Suppressor macrophage treated with lipopolysaccharide for 1 hour (primary cell): ENCODE measurements around the gene BBS9.
"Not testable (repeated sequence)": the region's sequence is repeated elsewhere in the genome, so short reads cannot be mapped to it uniquely, and the experiment has no call there.

Experiments
- DNase-seq, 3 donors: peaks; one replicate each; pipeline ENCODE4 v3.0.0-alpha.2; 2020 to 2022

Gene BBS9

DNA sequence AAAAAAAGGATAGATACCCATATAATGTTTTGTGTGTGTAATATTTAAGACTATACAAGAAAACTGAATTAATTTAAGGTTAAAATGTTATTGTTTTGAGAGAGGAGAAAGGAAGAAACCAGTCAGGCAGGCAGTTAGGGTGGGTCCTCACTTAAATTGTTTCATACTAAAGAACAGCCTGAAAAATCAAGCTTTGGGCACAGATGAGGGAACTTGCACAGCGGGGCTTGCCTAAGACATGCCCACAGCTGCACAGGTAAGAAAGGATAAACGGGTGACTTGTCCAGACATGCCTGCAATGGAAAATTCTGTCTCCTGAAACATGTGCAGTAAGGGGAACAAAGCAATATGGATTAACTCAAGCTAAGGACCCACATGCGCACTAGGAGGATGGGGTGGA, 158.4 kb downstream of the BBS9 start:
- DNase-seq, result no peak

DNA sequence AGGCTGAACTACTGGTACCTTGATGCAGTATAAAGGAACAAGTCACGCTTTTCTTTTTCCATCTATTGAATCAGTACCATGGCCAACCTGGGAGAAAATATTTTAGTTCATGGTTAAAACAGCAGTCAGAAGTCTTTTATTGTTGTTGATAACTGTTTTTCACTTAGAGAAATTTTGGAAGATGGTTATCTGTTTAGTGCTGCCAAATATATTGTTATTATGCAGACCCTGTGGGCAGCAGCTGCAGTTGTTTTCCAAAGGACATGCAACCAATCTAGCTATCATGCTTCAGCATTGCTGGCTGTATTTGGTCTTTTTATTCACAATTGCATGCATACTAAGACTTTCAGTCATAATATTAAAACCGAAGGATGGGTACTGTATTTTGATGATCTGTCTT, 169.5 kb downstream of the BBS9 start:
- no peak for DNase-seq

DNA sequence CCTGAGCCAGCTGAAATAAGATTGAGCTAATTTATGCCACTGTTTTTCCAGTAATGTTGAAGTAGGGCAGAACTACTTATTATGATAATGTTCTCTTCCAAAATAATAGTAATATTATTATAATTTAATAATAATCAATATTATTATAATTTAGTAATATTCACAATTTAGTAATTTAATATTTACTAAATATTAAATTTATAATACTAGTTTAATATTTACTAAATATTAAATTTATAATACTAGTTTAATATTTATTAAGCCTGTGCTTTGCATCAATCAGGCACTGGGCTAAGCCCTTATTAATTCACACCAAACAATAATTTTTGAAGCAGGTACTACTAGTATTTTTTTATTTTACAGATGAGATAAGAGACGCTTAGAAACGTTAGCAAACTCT, 170.1 kb downstream of the BBS9 start:
- no peak for DNase-seq

DNA sequence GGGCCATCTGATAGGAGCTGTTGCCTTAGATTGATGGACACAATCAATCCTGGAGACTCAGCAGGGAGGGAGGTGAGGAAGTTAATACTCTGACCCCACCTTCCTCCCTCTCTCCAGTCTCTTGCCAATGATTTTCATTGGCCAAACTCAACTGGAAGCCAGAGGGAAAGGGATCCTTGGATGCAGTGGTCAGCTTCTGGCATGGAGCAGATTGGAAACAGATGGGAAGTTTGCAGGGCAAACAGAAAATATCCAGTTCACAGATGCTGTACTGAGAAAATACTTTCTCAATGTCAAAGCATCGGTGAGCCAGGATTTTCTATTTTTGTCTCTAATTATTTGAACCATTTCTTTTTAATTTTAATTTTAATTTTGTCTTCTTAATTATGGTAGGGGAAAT, 170.8 kb downstream of the BBS9 start:
- DNase-seq, result no peak

DNA sequence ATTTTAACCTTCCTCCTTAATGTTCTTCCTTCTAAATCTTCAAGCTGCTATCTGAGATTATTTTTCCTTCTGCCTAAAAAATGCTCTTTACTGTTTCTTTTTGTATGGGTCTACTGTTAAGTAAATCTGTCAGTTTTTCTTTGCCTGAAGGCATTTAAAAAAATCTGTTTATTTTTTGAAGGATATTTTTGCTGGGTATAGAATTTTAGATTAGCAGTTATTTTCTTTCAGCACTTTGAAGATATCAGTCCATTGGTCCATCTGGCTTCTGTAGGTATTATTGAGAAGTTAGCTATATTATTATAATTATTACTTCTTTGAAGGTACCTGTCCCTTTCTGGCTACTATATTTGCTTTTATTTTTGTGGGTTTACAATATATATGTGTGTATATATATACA, 171.4 kb downstream of the BBS9 start:
- DNase-seq, result no peak

DNA sequence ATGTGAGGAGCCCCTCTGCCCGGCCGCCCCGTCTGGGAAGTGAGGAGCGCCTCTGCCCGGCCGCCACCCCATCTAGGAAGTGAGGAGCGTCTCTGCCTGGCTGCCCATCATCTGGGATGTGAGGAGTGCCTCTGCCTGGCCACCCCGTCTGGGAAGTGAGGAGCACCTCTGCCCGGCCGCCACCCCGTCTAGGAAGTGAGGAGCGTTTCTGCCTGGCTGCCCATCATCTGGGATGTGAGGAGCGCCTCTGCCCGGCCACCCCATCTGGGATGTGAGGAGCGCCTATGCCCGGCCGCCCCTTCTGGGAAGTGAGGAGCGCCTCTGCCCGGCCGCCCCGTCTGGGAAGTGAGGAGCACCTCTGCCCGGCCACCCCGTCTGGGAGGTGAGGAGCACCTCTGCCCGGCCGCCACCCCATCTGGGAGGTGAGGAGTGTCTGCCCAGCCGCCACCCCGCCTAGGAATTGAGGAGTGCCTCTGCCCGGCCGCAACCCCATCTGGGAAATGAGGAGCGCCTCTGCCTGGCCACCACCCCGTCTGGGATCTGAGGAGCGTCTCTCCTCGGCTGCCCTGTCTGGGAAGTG, 174.7 kb downstream of the BBS9 start:
- not testable (repeated sequence) for DNase-seq

DNA sequence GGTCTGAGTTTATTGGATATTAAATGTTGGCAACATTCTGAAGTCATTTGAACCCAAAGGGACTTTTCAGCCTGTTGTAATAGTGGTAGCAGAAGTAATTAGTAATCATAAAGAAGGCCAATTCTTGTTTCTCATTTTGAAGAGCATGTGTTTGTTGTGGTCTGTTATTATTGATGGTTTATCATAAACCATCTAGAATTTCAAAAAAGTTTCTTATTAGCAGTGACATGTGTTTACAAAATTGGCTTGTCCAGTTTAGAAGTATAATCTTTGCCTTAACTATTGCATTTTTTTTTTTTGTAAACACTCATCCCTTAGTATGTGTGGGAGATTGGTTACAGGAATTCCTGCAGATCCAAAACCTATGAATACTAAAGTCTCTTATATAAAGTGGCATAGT, 177.8 kb downstream of the BBS9 start:
- no peak for DNase-seq

DNA sequence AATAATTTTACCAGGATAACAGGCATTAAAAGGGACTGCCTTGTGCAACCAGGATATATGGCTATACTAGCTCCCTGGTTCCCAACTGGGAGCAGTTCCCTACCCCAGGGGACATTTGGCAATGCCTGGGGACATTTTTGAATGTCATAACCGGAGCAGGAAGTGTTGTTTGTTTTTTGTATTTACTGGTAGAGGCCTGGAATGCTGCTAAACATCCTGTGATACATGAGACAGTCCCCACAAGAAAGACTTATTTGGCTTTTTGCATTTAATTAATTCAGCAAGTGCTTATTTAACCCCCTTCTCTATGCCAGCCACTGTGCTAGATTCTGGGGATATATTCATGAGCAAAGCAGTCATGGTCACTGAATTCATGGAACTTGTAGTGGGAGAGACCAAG, 181.2 kb downstream of the BBS9 start:
- DNase-seq, result no peak

DNA sequence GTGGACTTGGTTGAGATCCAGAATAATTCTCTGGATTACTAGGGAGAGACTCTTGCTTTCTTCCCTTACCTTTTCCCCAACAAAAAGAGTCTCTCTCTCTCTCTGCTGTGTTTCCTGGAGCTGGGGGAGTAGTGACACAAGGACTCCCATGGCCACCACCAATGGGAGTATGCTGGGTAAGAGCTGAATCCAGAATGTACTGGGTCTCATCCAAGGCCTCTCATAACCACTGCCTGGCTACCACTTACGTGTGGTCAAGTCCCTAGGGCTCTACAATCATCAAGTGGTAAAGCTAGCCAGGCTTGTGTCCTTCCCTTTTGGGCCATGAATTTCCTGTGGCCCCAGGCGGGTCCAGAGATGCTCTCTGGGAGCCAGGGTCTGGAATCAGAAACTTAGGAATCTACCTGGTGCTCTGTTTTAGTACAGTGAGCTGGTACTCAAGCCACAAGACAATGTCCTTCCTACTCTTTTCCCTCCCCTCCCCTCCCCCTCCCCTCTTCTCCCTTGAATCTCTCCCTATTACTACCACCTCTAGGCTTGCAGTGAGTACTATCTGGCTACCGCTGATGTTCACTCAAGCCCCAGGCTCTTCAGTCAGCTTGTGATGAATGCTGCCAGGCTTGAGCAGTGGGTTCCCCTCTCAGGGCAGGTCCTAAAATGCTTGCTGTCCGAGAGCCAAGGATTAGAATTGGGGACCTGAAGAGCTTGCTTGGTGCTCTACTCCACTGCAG, 196.6 kb downstream of the BBS9 start:
- DNase-seq, result no peak

DNA sequence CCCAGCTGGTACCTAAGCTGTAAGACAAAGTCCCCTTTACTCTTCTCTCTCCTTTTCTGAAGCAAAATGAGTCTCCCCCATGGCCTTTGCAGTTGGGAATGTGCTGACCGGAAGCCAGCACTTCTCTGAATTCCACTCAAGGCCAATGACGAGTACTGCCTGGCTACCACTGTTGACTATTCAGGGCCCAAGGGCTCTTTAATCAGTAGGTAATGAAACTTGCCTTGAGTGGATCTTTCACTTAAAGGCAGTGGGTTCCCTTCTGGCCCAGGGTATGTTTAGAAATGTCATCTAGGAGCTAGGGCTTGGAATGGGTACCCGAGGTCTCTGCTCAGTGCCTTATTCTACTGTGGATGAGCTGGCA, 197.1 kb downstream of the BBS9 start:
- DNase-seq, result no peak

DNA sequence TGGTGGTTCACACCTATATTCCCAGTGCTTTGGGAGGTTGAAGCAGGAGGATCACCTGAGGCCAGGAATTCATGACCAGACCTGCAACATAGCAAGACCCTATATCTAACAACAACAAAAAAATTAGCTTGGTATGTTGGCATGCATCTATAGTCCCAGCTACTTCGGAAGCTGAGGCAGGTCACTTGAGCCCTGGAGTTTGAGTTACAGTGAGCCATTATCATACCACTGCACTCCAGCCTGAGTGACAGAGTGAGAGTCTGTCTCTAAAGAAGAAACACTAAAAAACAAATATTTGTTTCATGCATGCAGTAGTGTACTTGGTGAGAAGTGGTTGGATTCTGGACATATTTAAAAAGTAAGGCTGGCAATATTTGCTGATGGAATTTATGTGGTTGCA, 198.1 kb downstream of the BBS9 start:
- DNase-seq, result no peak

DNA sequence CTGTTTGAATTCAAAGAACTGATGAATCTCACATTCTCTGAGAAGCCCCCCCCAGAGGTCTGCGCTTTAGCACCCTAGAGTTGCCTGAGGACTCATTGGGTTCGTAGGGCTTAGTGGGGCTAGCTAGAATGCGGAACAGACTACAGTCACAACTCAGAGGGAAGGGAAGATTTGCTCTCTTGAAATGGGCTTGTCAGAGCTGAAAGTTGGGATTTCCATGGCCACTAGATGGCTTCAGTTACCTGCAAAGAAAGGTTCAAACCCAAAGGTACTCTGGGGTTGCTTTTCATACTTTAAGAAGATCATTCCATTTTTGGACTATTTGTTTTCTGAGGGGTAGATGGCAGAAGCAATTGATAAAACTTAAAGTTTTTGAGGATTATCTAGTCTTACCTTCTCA, 205.0 kb downstream of the BBS9 start:
- no peak for DNase-seq

DNA sequence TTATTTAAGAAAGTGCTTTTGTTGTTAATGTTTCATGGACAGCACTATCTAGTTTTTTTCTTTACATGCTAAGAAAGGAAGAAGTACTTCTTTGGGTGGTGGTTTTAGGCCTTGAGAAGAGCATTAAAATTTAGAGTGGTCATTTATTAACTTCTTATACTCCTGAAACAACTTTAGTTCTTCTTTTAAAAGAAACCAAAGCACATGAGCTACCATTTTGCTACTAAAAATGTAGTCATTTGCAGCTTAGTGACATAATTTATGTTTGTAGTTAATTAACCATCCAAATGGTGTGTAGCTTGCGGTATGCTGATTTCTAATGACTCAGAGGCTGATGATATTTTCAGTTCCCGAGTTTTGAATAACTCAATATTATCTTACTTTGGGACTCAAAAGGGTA, 207.5 kb downstream of the BBS9 start:
- no peak for DNase-seq

DNA sequence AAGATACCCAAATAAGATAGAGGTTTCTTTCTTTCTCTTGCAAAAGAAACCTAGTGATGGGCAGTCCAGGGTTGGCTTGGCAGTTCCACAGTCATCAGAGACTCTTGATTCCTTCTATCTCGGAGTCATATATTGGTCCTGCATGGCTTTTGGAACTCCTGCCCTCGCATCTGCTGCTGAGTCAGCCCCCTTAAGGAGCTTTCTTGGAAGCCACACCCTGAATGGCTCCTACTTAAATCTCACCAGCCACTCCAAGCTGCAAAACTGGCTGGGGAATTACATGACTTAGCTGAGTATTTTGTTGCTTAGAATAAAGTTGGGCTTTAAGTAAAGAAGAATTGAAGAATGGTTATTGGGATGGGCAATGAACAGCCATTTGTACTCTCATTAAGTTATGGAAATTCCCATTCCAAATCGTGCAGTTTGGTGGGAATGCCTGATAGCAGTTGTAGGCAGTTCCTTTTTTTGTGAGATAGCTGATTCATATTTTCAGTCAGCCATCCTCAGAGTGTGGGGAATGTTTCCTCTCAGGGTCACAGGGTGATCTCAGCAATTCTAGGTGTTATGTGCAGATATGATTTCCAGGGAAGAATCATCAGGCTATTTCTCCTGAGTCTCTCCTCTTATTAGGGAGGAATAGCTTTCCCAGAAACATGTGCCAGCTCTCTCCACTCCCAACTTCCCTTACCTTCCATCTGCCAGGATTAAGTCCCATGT, 209.9 kb downstream of the BBS9 start:
- DNase-seq, result no peak

DNA sequence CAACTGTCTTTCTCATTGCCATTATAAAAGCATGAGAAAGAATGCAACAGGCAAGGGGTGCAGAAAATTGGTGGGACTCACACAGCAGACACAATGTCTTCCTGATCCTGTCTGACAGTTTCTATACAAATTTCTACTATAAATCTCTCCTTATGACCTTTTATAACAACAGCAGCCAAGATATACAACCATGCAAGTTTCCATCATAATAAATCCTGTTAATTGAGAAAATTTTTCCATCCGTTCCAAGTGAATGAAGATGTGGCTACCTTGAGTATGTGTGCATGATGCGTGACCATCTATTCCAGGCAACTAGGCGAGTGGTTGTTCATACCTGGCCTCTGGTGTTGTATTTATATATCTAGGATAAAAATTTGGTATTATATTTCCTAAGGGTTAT, 216.7 kb downstream of the BBS9 start:
- no peak for DNase-seq

DNA sequence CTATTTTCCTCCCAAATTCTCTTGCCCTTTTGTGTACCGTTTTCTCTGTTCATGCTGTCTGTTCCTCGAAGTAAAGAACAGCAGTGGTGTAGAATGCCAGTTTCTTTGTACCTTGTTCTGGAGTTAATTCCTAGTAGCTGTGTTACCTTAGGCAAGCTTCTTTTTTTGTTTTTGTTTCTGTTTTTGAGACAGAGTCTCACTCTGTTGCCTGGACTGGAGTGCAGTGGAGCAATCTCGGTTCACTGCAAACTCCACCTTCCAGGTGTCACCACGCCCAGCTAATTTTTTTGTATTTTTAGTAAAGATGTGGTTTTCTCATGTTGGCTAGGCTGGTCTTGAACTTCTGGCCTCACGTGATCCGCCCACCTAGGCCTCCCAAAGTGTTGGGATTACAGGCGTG, 221.2 kb downstream of the BBS9 start:
- DNase-seq, result no peak

DNA sequence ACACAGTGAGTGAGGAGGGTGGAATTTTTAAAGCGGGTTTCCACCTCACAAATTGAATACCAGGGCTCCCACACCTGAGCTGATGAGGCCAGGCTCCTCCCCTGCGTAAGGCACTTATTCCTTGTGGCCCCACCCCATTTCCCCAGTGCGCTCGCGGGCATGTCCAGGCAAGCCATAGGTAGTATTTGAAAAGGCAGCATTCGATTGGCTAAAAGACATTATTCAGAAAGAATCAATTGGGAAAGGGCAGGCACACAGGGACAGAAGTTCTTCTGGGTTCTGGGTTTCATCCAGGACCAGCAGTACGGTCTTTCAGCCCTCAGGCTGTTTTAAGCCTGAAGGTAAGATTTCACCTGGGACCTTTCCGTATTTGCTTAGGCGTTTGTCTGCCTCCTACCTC, 222.3 kb downstream of the BBS9 start:
- no peak for DNase-seq

DNA sequence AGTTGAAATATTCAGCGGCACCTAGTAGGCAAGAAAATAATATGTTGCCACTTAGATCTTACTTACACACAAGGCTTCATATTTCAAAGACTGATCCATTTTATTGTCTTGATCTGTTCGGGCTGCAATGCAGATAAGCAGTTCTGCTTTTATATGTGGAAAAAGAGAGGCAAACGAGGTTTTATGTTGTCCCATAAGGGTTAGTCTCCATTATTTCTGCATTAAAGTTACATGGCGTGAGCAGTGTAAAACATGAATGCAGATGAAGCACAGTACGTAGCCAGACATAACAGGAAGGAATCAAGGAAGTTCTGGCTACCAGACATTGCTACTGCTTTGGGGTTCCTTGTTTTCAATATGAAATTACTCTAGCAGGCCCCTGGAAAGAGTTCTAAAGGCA, 224.8 kb downstream of the BBS9 start:
- no peak for DNase-seq

DNA sequence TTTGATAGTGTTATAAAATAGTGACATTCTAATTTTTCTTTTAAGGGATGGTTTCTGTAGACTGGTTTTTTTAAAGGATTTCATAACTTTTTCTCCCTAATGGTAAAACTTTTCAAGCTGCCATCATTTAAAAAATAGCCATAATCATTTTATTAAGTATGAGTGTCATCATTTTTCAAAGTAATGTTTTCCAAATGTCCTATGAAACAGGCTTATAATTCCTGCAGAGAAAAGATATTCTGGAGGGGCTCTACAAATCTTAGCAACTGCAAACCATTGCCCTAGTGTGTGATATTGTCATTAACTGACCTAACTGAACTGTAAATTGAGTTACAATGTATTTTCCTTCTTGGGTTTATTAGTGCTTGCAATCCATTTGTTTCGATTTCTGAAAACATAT, 226.0 kb downstream of the BBS9 start:
- DNase-seq, result no peak

DNA sequence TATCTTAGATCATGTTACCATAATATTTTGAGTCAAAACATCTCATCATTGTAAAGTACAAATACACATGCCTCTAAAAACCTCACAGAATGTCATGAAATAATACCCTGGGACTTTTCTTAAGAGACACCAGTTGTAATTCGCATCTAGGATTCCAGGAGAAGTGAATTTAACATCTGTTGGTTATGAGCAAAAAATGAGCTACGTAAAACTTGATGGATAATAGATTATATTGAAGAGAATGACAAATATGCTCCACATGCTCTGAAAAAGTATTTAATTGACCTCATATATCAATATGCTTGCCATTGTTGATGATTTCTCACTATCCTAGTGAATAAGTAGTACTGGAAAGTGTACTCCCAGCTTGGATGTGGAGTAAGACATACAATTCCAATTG, 227.0 kb downstream of the BBS9 start:
- no peak for DNase-seq

DNA sequence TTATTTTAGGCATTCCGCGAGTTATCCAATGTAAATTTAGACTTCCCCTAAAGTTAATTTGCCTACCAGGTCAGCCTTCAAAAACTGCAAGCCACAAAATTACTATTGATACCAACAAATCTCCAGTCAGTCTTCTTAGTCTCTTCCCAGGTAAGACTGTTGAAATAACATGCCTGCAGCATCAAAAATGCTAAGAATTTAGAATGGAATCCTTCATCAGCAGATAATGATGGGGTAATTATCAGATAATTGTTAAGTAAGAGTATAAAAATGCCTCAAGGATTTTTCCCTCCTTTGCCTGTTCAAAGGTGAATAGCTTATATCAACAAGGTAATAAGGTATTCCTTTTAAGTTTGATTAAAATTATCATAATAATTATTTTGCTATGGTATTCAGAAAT, 228.5 kb downstream of the BBS9 start:
- DNase-seq, result no peak

DNA sequence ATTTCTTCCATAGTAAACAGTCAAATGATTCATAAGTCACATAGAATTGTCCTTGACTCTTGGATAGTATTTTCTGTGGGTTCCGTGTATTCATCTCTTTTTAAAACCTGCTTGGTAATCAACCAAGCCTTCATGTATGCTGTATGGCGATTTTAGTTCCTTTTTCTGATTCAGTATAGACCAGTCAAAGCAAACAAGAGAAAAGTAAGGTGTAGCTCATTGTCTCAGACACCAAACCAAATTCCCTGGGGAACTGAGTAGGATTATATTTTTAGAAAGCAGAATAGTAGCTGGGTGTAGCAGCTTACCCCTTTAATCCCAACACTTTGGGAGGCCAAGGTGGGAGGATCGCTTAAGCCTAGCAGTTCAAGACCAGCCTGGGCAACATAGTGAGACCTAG, 240.5 kb downstream of the BBS9 start:
- DNase-seq, result no peak

DNA sequence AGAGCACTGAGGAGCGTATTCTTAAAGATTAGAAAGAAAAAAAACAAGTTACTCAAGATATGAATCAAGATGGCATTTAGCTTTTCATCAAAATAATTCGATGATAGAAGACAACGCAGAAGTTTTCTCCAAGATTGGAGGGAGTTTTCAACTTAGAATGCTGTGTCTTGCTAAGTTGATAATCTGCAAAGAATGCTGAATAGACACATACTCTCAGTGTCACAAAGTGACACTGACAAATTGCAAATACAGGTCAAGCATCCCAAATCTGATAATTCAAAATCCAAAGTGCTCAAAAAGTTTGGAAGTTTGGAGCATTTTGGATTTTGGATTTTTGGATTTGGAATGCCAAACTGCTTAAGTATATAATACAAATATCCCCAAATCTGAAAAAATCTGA, 243.8 kb downstream of the BBS9 start:
- no peak for DNase-seq

DNA sequence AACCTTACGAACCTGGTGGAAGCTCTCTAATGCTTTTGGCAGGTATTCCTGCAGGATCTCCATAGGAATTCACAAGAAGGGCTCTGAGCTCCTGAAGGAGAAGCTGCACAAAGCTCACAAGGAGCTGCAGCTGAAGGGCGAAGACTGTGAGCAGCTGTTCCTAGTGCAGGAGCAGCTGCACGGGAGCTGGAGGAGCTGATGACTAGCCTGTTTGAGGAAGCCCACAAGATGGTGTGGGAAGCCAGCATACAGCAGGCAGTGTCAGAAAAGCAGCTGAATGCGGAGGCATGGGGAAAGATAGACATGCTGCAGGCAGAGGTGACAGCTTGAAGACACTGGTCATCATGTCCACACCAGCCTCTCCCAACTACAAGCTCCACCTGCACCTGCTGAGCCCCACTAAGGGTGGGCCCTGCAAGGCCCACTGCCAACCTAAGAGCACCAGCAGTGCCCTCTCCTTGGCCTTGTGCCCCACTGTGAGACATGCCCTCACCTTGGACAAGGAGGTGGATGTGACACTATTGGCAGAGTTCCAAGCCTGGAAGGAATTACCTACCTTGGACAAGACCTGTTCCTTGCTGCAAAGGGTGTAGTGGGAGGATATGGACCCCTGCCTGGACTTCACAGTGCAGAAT, 250.6 kb downstream of the BBS9 start:
- no peak for DNase-seq
